K562 (cell line): ENCODE measurements around the gene IGSF9. TPM values are rescaled to one million over a fixed set of nuclear protein-coding genes. Genes with fewer than 3 reads are reported as not detected.

ENCODE experiments used
- DIDO1 ChIP-seq: fragments of 450-650 bp; IDR thresholded peaks from 2 replicates; pipeline ENCODE4 v1.6.1; 2016; ENCODE audit warnings: low read depth, missing biosample characterization, missing genetic modification characterization
- EP400 ChIP-seq: fragments of 450-650 bp; IDR thresholded peaks from 2 replicates; pipeline ENCODE4 v1.6.1; 2017; ENCODE audit warnings: antibody characterized with exemption, mild to moderate bottlenecking, moderate library complexity
- HDAC3 ChIP-seq: fragments of 450-650 bp; IDR thresholded peaks from 2 replicates; pipeline ENCODE4 v1.6.1; 2018; ENCODE audit warnings: borderline replicate concordance, mild to moderate bottlenecking, moderate library complexity; ENCODE audit not compliant: partially characterized antibody
- HNRNPUL1 ChIP-seq: fragments of 200-400 bp; formaldehyde crosslinking; IDR thresholded peaks from 2 replicates; pipeline ENCODE4 v1.6.1; 2017; ENCODE audit warnings: low read length
- KDM1A ChIP-seq, 2 experiments: fragments of 450-650 bp; IDR thresholded peaks; 2 replicates each; pipeline ENCODE4 v1.6.1; 2016; ENCODE audit warnings: mild to moderate bottlenecking in 2 of 2
- KLF13 ChIP-seq: fragments of 450-650 bp; IDR thresholded peaks from 2 replicates; pipeline ENCODE4 v1.6.1; 2016; ENCODE audit warnings: missing genetic modification characterization, low read depth, mild to moderate bottlenecking, missing compliant biosample characterization, moderate library complexity, borderline replicate concordance
- MAZ ChIP-seq, 2 experiments: fragments of 450-650 bp in 1 of 2; sonication (generic) in 1 of 2; formaldehyde crosslinking; IDR thresholded peaks in 1 of 2; conservative IDR thresholded peaks in 1 of 2; 2 replicates each; pipeline versions ENCODE4 v1.4.0 to v1.5.0; 2020; ENCODE audit warnings: mild to moderate bottlenecking in 1 of 2, missing genetic modification reagents in 1 of 2
- PHF21A ChIP-seq: fragments of 450-650 bp; IDR thresholded peaks from 2 replicates; pipeline ENCODE4 v1.6.1; 2017; ENCODE audit warnings: low read depth, borderline replicate concordance
- PHF8 ChIP-seq: fragments of 200-600 bp; sonication (generic); IDR thresholded peaks from 2 replicates; pipeline ENCODE4 v1.6.1; 2012; ENCODE audit warnings: mixed run types, mild to moderate bottlenecking, inconsistent platforms, low read length, moderate library complexity, borderline replicate concordance
- RFX1 ChIP-seq: fragments of 450-650 bp; IDR thresholded peaks from 2 replicates; pipeline ENCODE4 v1.6.1; 2016; ENCODE audit warnings: mild to moderate bottlenecking, moderate library complexity
- STAT5B ChIP-seq: fragments of 250-450 bp; sonication (Bioruptor Pico); IDR thresholded peaks from 2 replicates; pipeline ENCODE4 v1.8.0; 2021; ENCODE audit warnings: mild to moderate bottlenecking, inconsistent platforms
- TAF1 ChIP-seq: IDR thresholded peaks from 2 replicates; pipeline ENCODE4 v1.6.1; 2011; ENCODE audit warnings: mild to moderate bottlenecking, low read length, moderate library complexity; ENCODE audit not compliant: insufficient read depth, control insufficient read depth, severe bottlenecking; ENCODE audit errors: extremely low read depth
- TAL1 ChIP-seq: fragments of 450-650 bp; IDR thresholded peaks from 2 replicates; pipeline ENCODE4 v1.6.1; 2016; ENCODE audit warnings: mild to moderate bottlenecking
- TCF7 ChIP-seq: sonication (generic); IDR thresholded peaks from 2 replicates; pipeline ENCODE4 v1.6.1; 2016; ENCODE audit warnings: antibody characterized with exemption, borderline replicate concordance
- TFE3 ChIP-seq: fragments of 450-650 bp; formaldehyde crosslinking; IDR thresholded peaks from 2 replicates; pipeline ENCODE4 v1.4.0; 2020; ENCODE audit warnings: mild to moderate bottlenecking, mixed read lengths
- THAP7 ChIP-seq: fragments of 250-450 bp; sonication (Bioruptor Pico); IDR thresholded peaks from 2 replicates; pipeline ENCODE4 v1.5.0; 2021
- TRIM28 ChIP-seq: fragments of 450-650 bp; IDR thresholded peaks from 2 replicates; pipeline ENCODE4 v1.6.1; 2017
- ZNF609 ChIP-seq: sonication (generic); formaldehyde crosslinking; IDR thresholded peaks from 2 replicates; pipeline ENCODE4 v1.8.1; 2023; ENCODE audit warnings: missing genetic modification reagents, mild to moderate bottlenecking, borderline replicate concordance
- ZNF696 ChIP-seq: fragments of 250-450 bp; sonication (Bioruptor Pico); conservative IDR thresholded peaks from 2 replicates; pipeline ENCODE4 v1.4.0; 2020; ENCODE audit warnings: mild to moderate bottlenecking, moderate library complexity
- ZZZ3 ChIP-seq: fragments of 450-650 bp; IDR thresholded peaks from 2 replicates; pipeline ENCODE4 v1.6.1; 2016; ENCODE audit warnings: antibody characterized with exemption, mild to moderate bottlenecking, moderate library complexity
- polyA plus RNA-seq, 8 experiments: library from polyadenylated mRNA; depleted of rRNA in 4 of 8; stranded (reverse) in 5 of 8; unstranded in 3 of 8; fragments of >200 nt; fragmentation: Nextera tagmentation in 2 of 8; fragmentation: Illumina TruSeq in 1 of 8; extraction: Ambion mirVana in 2 of 8; extraction: Trizol in 1 of 8; gene quantifications; 2 replicates each; pipeline versions ENCODE4 v1.2.1 to v1.2.3, GENCODE V29; 2011 to 2014; ENCODE audit warnings: inconsistent platforms in 1 of 8, missing spikeins in 1 of 8
- total RNA-seq, 7 experiments: library from RNA; depleted of rRNA in 6 of 7; stranded (reverse); fragments of >200 nt in 6 of 7; fragmentation: Illumina TruSeq in 2 of 7; extraction: Trizol in 2 of 7; gene quantifications; 2 replicates each; pipeline versions ENCODE4 v1.2.1 to v1.2.3, GENCODE V29; 2011 to 2021; ENCODE audit warnings: low replicate concordance in 1 of 7

The IGSF9 gene
- total and polyA plus RNA-seq, 9 of the 15 experiments (the other 6 are each of a cell fraction or from before 2014, with no cell fraction given): 0.03 to 0.29 (median 0.07) TPM; not detected in 1

- TF ChIP-seq KLF13: no peak
- TF ChIP-seq KDM1A (IDR thresholded peaks at IDR 0.05): 0 out of 4 replicates have a peak, but pooled peaks of 1 of the 2 experiments have one; percentile 19
- peak; percentile 16; the same call in 1 of the 2 replicates for TF ChIP-seq TAL1
- 0 out of 2 replicates have a peak, but pooled peaks have one; percentile 56 for TF ChIP-seq TRIM28
- no peak for TF ChIP-seq THAP7 (CRISPR knock-in tag)
- TF ChIP-seq TAF1: peak; percentile 76
- no peak for TF ChIP-seq HNRNPUL1
- TF ChIP-seq HDAC3: peak; percentile 41
- no peak for TF ChIP-seq ZZZ3
- TF ChIP-seq ZNF696: no peak
- peak; percentile 49; the same call in 1 of the 2 replicates for TF ChIP-seq EP400
- peak; percentile 5; the same call in 1 of the 2 replicates for TF ChIP-seq PHF8
- TF ChIP-seq ZNF609: peak; percentile 6; the same call in 1 of the 2 replicates
- TF ChIP-seq MAZ (CRISPR knock-in tag; conservative IDR thresholded peaks at IDR 0.05 in 1 of 2, IDR thresholded peaks at IDR 0.05 in 1 of 2): peak; percentile 46 to 95; a peak in 3 of 4 replicates
- TF ChIP-seq STAT5B (CRISPR knock-in tag): no peak
- TF ChIP-seq TCF7: 0 out of 2 replicates have a peak, but pooled peaks have one; percentile 33
- TF ChIP-seq PHF21A: 0 out of 2 replicates have a peak, but pooled peaks have one; percentile 16
- TF ChIP-seq DIDO1: no peak
- TF ChIP-seq TFE3: no peak
- peak; percentile 95 for TF ChIP-seq RFX1
Observed at GRCh38 chr1:159923203-159924024, 22.0 kb downstream of the IGSF9 start (continued).
